SK-N-SH (cell line): ENCODE results near the gene NOTCH2NLA. TPM values are rescaled to one million over a fixed set of nuclear protein-coding genes. Genes with fewer than 3 reads are reported as not detected.
"Not testable (repeated sequence)": the region's sequence is repeated elsewhere in the genome, so short reads cannot be mapped to it uniquely, and the experiment has no call there.

Experiments
- CTCF ChIA-PET: fragments of 300-600, 350-600 bp; formaldehyde crosslinking; extraction: SDS; loops from one replicate; lab custom pipeline; 2021; lab: Yijun Ruan, JAX
- POLR2A ChIA-PET: fragments of 350-600 bp; sonication (Branson Sonifier 250); formaldehyde crosslinking; extraction: SDS; loops from one replicate; lab custom pipeline; 2020; ENCODE audit warnings: antibody characterized with exemption, inconsistent platforms; lab: Yijun Ruan, JAX
- DNase-seq: peaks from one replicate; pipeline ENCODE4 v3.0.0; 2012
- H2AFZ ChIP-seq: fragments of 200-600 bp; sonication (generic); 2 replicates; pipeline ENCODE4 v1.8.1; 2016; ENCODE audit warnings: antibody characterized with exemption, mild to moderate bottlenecking, low read depth
- H3F3A ChIP-seq: fragments of 200-600 bp; sonication (generic); replicated peaks from 2 replicates; pipeline ENCODE3; 2016; ENCODE audit warnings: antibody characterized with exemption, mild to moderate bottlenecking; ENCODE audit not compliant: insufficient read depth
- H3K27ac ChIP-seq, 2 experiments: fragments of 200-500 bp in 1 of 2; fragments of 200-600 bp in 1 of 2; sonication (Bioruptor generic) in 1 of 2; sonication (generic), shearing (Covaris generic) in 1 of 2; 2 replicates each; pipeline versions ENCODE4 v1.5.1 to v1.6.1; 2014 to 2016; ENCODE audit warnings: low read depth in 2 of 2, inconsistent platforms in 1 of 2, low read length in 1 of 2, mild to moderate bottlenecking in 1 of 2, mixed read lengths in 1 of 2
- H3K27me3 ChIP-seq: fragments of 200-600 bp; sonication (generic), shearing (Covaris generic); 2 replicates; pipeline ENCODE4 v1.6.1; 2016; ENCODE audit warnings: mixed run types; ENCODE audit not compliant: insufficient read depth
- H3K36me3 ChIP-seq, 2 experiments: fragments of 200-500 bp in 1 of 2; fragments of 200-600 bp in 1 of 2; sonication (Bioruptor generic) in 1 of 2; sonication (generic) in 1 of 2; replicated peaks in 1 of 2; 2 replicates each; pipeline versions ENCODE3 to v1.5.1; 2014 to 2016; ENCODE audit warnings: low read length in 1 of 2, mild to moderate bottlenecking in 1 of 2; ENCODE audit not compliant: insufficient read depth in 2 of 2, control insufficient read depth in 1 of 2
- H3K4me1 ChIP-seq, 2 experiments: fragments of 200-500 bp in 1 of 2; fragments of 200-600 bp in 1 of 2; sonication (Bioruptor generic) in 1 of 2; sonication (generic), shearing (Covaris generic) in 1 of 2; 2 replicates each; pipeline versions ENCODE4 v1.5.1 to v1.6.1; 2014 to 2016; ENCODE audit warnings: low read depth in 1 of 2, low read length in 1 of 2, mixed run types in 1 of 2; ENCODE audit not compliant: insufficient read depth in 2 of 2, control insufficient read depth in 1 of 2
- H3K4me2 ChIP-seq: fragments of 200-600 bp; sonication (generic), shearing (Covaris generic); 2 replicates; pipeline ENCODE4 v1.6.1; 2017; ENCODE audit warnings: mixed run types
- H3K4me3 ChIP-seq, 2 experiments: fragments of 200-500 bp in 1 of 2; fragments of 200-600 bp in 1 of 2; sonication (Bioruptor generic) in 1 of 2; sonication (generic), shearing (Covaris generic) in 1 of 2; 2 replicates each; pipeline versions ENCODE4 v1.5.1 to v1.8.1; 2014 to 2016; ENCODE audit warnings: low read depth in 2 of 2, inconsistent platforms in 1 of 2, low read length in 1 of 2, mild to moderate bottlenecking in 1 of 2, mixed read lengths in 1 of 2, moderate library complexity in 1 of 2
- H3K79me2 ChIP-seq: fragments of 200-600 bp; sonication (generic); 2 replicates; pipeline ENCODE4 v1.8.1; 2017; ENCODE audit warnings: mild to moderate bottlenecking; ENCODE audit not compliant: insufficient read depth
- H3K9ac ChIP-seq: fragments of 200-600 bp; sonication (generic); 2 replicates; pipeline ENCODE4 v1.6.1; 2017; ENCODE audit warnings: mixed run types
- H3K9me2 ChIP-seq: fragments of 200-600 bp; sonication (generic); 2 replicates; pipeline ENCODE4 v1.6.1; 2017; ENCODE audit warnings: mixed run types
- H3K9me3 ChIP-seq: fragments of 200-600 bp; sonication (generic); 2 replicates; pipeline ENCODE4 v1.6.1; 2017; ENCODE audit warnings: mixed run types, mild to moderate bottlenecking, moderate library complexity
- H4K20me1 ChIP-seq: fragments of 200-600 bp; sonication (generic); 2 replicates; pipeline ENCODE4 v1.6.1; 2017; ENCODE audit warnings: mild to moderate bottlenecking, mixed run types; ENCODE audit not compliant: insufficient read depth
- WGBS: methylation state at CpG from one replicate; pipeline ENCODE4 v1.1.6; 2017; ENCODE audit warnings: low lambda C conversion rate; 5-methylcytosine and 5-hydroxymethylcytosine counted together
- polyA plus RNA-seq, 3 experiments: library from polyadenylated mRNA; depleted of rRNA; stranded (reverse); fragments of >200 nt; gene quantifications; 2 replicates each; pipeline ENCODE4 v1.2.3, GENCODE V29; 2012

NOTCH2NLA gene
- polyA plus RNA-seq, 1 of the 3 experiments (the other 2 are of a cell fraction): 7.2 TPM

DNA sequence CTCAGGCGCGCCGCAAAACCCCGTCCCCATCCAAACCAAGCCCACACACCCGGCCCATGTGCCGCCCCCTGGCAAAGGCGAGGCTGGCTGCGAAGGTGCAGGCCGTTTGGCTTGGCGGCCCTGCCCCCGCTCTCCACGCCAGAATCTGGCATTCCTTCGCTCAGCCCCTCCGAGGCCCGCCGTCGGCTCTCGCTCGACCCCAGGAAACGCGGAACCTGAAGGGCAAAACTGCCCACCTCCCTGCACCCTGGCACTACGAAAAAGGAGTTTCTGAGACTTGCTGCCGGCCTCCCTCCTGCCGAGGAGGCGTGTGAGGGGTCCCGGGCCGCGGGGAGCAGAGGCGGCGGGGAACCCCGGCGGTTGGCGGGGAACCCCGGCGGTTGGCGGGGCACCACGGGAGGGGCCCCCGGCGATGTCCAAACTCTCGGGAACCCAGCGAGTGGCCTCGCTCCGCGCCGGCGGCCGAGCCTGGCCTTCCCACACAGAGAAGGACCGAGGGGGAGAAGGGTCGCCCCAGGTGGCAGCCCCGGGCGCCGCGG lies 608 bp downstream of the NOTCH2NLA start:
- H3K4me2 ChIP-seq: 0 out of 2 replicates have a peak overlapping the region, but pooled peaks have one; percentile 33

DNA sequence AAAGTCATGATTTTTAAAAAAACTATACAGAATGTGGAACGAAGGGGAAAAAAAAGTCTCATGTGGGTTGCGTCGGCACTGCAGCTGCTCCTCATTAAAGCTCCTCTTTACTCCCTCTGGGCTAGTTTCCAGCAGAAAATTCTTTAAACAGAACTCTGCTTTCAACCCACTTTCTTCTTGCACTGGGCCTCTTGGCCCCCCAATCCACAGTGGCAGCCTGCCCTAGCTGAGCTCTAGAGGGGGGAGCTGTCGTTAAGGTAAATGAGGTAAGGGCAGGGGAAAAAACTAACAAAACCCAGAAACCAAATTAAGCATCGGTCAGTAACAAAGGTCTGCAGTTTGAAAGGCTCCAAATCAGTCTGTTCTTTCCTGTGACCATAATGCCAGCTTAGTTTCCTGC lies 54.3 kb downstream of the NOTCH2NLA start:
- H3K9me2 ChIP-seq, H3K4me2 ChIP-seq, H3F3A ChIP-seq, H3K4me1 ChIP-seq, POLR2A ChIA-PET, H3K4me3 ChIP-seq, H3K79me2 ChIP-seq, H3K36me3 ChIP-seq, DNase-seq, CTCF ChIA-PET, H4K20me1 ChIP-seq, H3K27me3 ChIP-seq, H3K9ac ChIP-seq, H3K9me3 ChIP-seq, H2AFZ ChIP-seq: not testable (repeated sequence)
- H3K27ac ChIP-seq: peak overlapping the region in 1 of 2 experiments; percentile 53; a peak in 3 of 4 replicates
- WGBS: 17% methylated on average over 1 of the region's 5 CpGs

More for the DNA sequence above, 608 bp downstream of the NOTCH2NLA start:
- H2AFZ ChIP-seq, H3K79me2 ChIP-seq, H3K27me3 ChIP-seq, H4K20me1 ChIP-seq, CTCF ChIA-PET, H3K36me3 ChIP-seq, POLR2A ChIA-PET, H3F3A ChIP-seq, H3K27ac ChIP-seq, H3K9ac ChIP-seq, H3K4me1 ChIP-seq, H3K9me2 ChIP-seq, H3K9me3 ChIP-seq, DNase-seq: not testable (repeated sequence)
- H3K4me3 ChIP-seq: peak overlapping the region; percentile 43 to 52
- WGBS: no CpG with 5 or more reads among the region's 53 CpGs

DNA sequence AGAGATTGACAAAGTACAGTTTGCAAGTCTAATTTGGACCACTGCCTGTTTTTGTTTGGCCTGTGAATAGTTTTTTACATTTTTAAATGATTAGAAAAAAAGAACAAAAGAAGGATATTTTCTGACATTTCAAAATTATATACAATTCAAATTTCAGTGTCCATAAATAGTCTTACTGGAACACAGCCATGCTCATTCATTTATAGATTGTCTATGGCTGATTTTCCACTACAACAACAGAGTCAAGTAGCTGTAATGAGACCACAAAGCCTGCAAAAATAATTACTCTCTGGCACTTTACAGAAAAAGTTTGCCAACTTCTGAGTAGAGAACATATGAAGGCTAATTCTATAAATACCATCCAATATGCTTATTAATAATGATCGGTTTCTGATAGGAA lies 61.1 kb downstream of the NOTCH2NLA start:
- POLR2A ChIA-PET, H3K36me3 ChIP-seq, H3F3A ChIP-seq, CTCF ChIA-PET, H3K9me3 ChIP-seq, H3K27me3 ChIP-seq, H3K4me3 ChIP-seq, H3K4me2 ChIP-seq, H2AFZ ChIP-seq, DNase-seq, H3K9me2 ChIP-seq, H4K20me1 ChIP-seq, H3K79me2 ChIP-seq, H3K9ac ChIP-seq, H3K4me1 ChIP-seq, H3K27ac ChIP-seq: not testable (repeated sequence)
- WGBS: no CpG with 5 or more reads among the region's 1 CpG

DNA sequence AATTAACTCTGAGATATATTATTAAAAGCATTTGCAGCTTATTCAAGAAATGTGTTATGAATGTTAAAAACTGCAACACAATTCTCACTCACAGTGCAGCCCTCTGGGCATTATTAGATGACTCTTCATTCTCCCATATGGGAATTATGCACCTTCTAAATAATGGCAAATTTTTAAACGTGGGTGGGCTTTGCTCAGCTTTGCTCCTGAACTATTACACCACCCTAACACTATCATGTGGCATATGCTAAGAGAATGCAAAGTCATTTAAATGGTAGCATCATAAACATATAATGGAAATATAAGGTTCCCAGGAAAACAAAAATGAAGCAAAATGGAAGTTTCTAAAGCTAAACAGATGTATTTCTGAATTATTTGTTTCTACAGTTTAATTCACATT lies 61.5 kb downstream of the NOTCH2NLA start:
- H3K9me2 ChIP-seq, H3F3A ChIP-seq, CTCF ChIA-PET, POLR2A ChIA-PET, H4K20me1 ChIP-seq, H2AFZ ChIP-seq, H3K4me3 ChIP-seq, H3K9me3 ChIP-seq, H3K36me3 ChIP-seq, H3K79me2 ChIP-seq, H3K4me1 ChIP-seq, H3K4me2 ChIP-seq, H3K27ac ChIP-seq, H3K27me3 ChIP-seq, H3K9ac ChIP-seq, DNase-seq: not testable (repeated sequence)
- no CpG with 5 or more reads among the region's 1 CpG for WGBS
